Glutamatergic neuron (in vitro differentiated cells): Measurements from ENCODE around the gene MS4A4E. TPM values are rescaled to one million over a fixed set of nuclear protein-coding genes. Genes with fewer than 3 reads are reported as not detected.

Experiments
- DNase-seq: peaks from one replicate; pipeline ENCODE4 v3.0.0; 2022
- H3K27ac Mint-ChIP-seq: one replicate; pipeline ENCODE4 v1.8.0; 2020; ENCODE audit warnings: mild to moderate bottlenecking, mixed read lengths, inconsistent platforms; ENCODE audit not compliant: unreplicated experiment
- H3K27me3 Mint-ChIP-seq: one replicate; pipeline ENCODE4 v1.8.0; 2020; ENCODE audit warnings: mild to moderate bottlenecking, moderate library complexity, mixed read lengths, inconsistent platforms; ENCODE audit not compliant: unreplicated experiment
- H3K36me3 Mint-ChIP-seq: one replicate; pipeline ENCODE4 v1.8.0; 2020; ENCODE audit warnings: mild to moderate bottlenecking, mixed read lengths, inconsistent platforms; ENCODE audit not compliant: unreplicated experiment
- H3K4me1 Mint-ChIP-seq: one replicate; pipeline ENCODE4 v1.8.0; 2020; ENCODE audit warnings: mild to moderate bottlenecking, low read depth, mixed read lengths, inconsistent platforms; ENCODE audit not compliant: unreplicated experiment
- H3K4me3 Mint-ChIP-seq: one replicate; pipeline ENCODE4 v1.8.0; 2020; ENCODE audit warnings: mild to moderate bottlenecking, mixed read lengths, inconsistent platforms; ENCODE audit not compliant: unreplicated experiment
- H3K9me3 Mint-ChIP-seq: one replicate; pipeline ENCODE4 v1.8.0; 2020; ENCODE audit warnings: mild to moderate bottlenecking, moderate library complexity, mixed read lengths, inconsistent platforms; ENCODE audit not compliant: unreplicated experiment
- CTCF ChIP-seq: fragments of 200-600 bp; sonication (generic); IDR thresholded peaks from one replicate; pipeline ENCODE4 v1.5.0; 2021; ENCODE audit not compliant: partially characterized antibody, unreplicated experiment
- microRNA-seq: library from miRNA; unstranded; fragments of <30 nt; microRNA quantifications from one replicate; pipeline ENCODE4, GENCODE V29; 2020; ENCODE audit not compliant: unreplicated experiment
- total RNA-seq: library from RNA; stranded (reverse); fragmentation: NEBNext Ultra II Directional; extraction: Animal tissue kit (Norgen Biotek cat#: 25700); gene quantifications from one replicate; pipeline ENCODE4 v1.2.1, GENCODE V29; 2021; ENCODE audit not compliant: unreplicated experiment

The MS4A4E gene
- total RNA-seq, 1 donor from 2014 or later: not detected

GRCh38 chr11:60150279-60150678 lies 92.7 kb downstream of the MS4A4E start:
- H3K9me3 Mint-ChIP-seq: no peaks in the 10 kb centered on the region
- no peak for DNase-seq
- no peaks in the 10 kb centered on the region for H3K4me1 Mint-ChIP-seq
- H3K27ac Mint-ChIP-seq: no peak overlapping the region
- no peak overlapping the region for H3K4me3 Mint-ChIP-seq
- no peak for TF ChIP-seq CTCF
- no peaks in the 10 kb centered on the region for H3K36me3 Mint-ChIP-seq
- H3K27me3 Mint-ChIP-seq: no peaks in the 10 kb centered on the region

Small RNA genes within 50 kb of the gene (microRNA-seq; reads per million reads assigned to microRNA genes)
- gene MIR6503: not detected

Other genes starting within 250 kb of the MS4A4E start
- gene OOSP4B, start 226.0 kb downstream of the MS4A4E start, total RNA-seq: not detected
- not detected for gene OOSP2, start 202.7 kb downstream of the MS4A4E start, total RNA-seq
- not detected for gene MS4A3, start 186.5 kb downstream of the MS4A4E start, total RNA-seq
- gene MS4A2, start 154.5 kb downstream of the MS4A4E start, total RNA-seq: not detected
- gene MS4A6A, start 60.1 kb downstream of the MS4A4E start, total RNA-seq: not detected
- gene MS4A4A, start 37.5 kb upstream of the MS4A4E start, total RNA-seq: not detected
- gene MS4A6E, start 84.1 kb upstream of the MS4A4E start, total RNA-seq: not detected
- not detected for gene MS4A7, start 135.4 kb upstream of the MS4A4E start, total RNA-seq
- gene MS4A14, start 153.3 kb upstream of the MS4A4E start, total RNA-seq: not detected
- not detected for gene MS4A5, start 186.4 kb upstream of the MS4A4E start, total RNA-seq
- not detected for gene MS4A1, start 212.7 kb upstream of the MS4A4E start, total RNA-seq
- gene MS4A12, start 249.6 kb upstream of the MS4A4E start, total RNA-seq: not detected